ENCODE data around the gene S100A16. TPM values are rescaled to one million over a fixed set of nuclear protein-coding genes. Genes with fewer than 3 reads are reported as not detected.

S100A16 gene
- total RNA-seq, 2 donors from 2014 or later = 20.1 to 42.5 TPM

GRCh38 chr1:153623101-153623500 lies 10.2 kb upstream of the S100A16 start:
- Histone ChIP-seq H3K4me1 (peaks cover 24% of the 10 kb centered on the region), H3K9me3 (no peaks in the 10 kb centered on the region), H3K36me3 (replicated peaks in 1 of 2; ENCODE audit: insufficient read depth in 1 of 2, low read depth in 2 of 2) (no peaks in the 10 kb centered on the region), H3K4me3 (no peak overlapping the region), H3K27me3 (no peaks in the 10 kb centered on the region), H3K27ac (no peak overlapping the region)
- no peak for DNase-seq
- intact Hi-C loops (cut with DNase I) = no loop called here
- ATAC-seq = no peak
- 86 to 91% methylated on average over 7 of the region's 7 CpGs for WGBS, 2 donors
- TF ChIP-seq POLR2A (IDR thresholded peaks at IDR 0.05) = no peak
- TF ChIP-seq CTCF (IDR thresholded peaks at IDR 0.05) = no peak

GRCh38 chr1:153619171-153619570 lies 6.2 kb upstream of the S100A16 start:
- no peak for ATAC-seq
- no peaks in the 10 kb centered on the region for H3K36me3 ChIP-seq (replicated peaks in 1 of 2; ENCODE audit: insufficient read depth in 1 of 2, low read depth in 2 of 2)
- H3K9me3 ChIP-seq = no peaks in the 10 kb centered on the region
- DNase-seq = no peak
- no peaks in the 10 kb centered on the region for H3K27me3 ChIP-seq
- intact Hi-C loops (cut with DNase I) = no loop called here
- H3K27ac ChIP-seq = no peak overlapping the region
- TF ChIP-seq CTCF (IDR thresholded peaks at IDR 0.05) = no peak
- TF ChIP-seq POLR2A (IDR thresholded peaks at IDR 0.05) = no peak
- H3K4me1 ChIP-seq = peaks cover 19% of the 10 kb centered on the region
- no peak overlapping the region for H3K4me3 ChIP-seq
- WGBS, 2 donors = 87 to 100% methylated on average over 2 to 6 of the region's 6 CpGs

DNA sequence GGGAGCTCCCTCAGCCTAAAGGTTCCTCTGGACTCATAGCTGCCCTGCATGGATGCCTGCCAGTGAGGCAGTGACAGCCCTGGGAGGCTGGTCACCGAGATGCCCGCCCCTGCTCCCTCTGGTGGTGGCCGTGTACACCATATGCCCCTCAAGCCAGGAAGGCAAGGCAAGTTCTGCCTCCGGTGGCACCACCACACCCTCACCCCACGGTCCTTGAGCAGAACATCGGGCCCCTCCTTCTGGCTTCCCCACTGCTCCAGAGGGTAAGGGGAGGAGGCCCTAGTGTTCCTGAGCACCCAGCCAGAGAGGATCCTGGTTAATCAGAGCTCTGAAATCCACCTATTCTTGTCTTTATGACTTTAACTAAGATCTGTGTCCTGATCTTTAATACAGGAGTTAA lies 4.7 kb upstream of the S100A16 start:
- Histone ChIP-seq H3K27me3 (no peaks in the 10 kb centered on the region), H3K4me1 (peaks cover 25% of the 10 kb centered on the region), H3K36me3 (replicated peaks in 1 of 2; ENCODE audit: insufficient read depth in 1 of 2, low read depth in 2 of 2) (no peaks in the 10 kb centered on the region), H3K27ac (peak overlapping the region in 2 of 4 donors; percentile 64 to 70), H3K9me3 (no peaks in the 10 kb centered on the region), H3K4me3 (no peak overlapping the region)
- TF ChIP-seq POLR2A (IDR thresholded peaks at IDR 0.05) (no peak), CTCF (IDR thresholded peaks at IDR 0.05) (peak in 4 of 7 experiments; percentile 31 to 77 (median 52))
- 63 to 93% methylated on average over 3 to 6 of the region's 6 CpGs for WGBS, 2 donors
- intact Hi-C loops (cut with DNase I) = no loop called here
- DNase-seq (peak in 3 of 4 donors; percentile 62 to 87 (median 79)), ATAC-seq (peak; percentile 47)

GRCh38 chr1:153616917-153617311 lies 4.0 kb upstream of the S100A16 start:
- intact Hi-C loops (cut with DNase I) = no loop called here
- H3K27ac ChIP-seq = peak overlapping the region in 3 of 4 donors; percentile 64 to 70 (median 70)
- no peaks in the 10 kb centered on the region for H3K9me3 ChIP-seq
- peaks cover 30% of the 10 kb centered on the region for H3K4me1 ChIP-seq
- no peak for DNase-seq
- H3K27me3 ChIP-seq = no peaks in the 10 kb centered on the region
- H3K4me3 ChIP-seq = no peak overlapping the region
- ATAC-seq = no peak
- WGBS, 2 donors = 61 to 69% methylated on average over 5 of the region's 5 CpGs
- no peaks in the 10 kb centered on the region for H3K36me3 ChIP-seq (replicated peaks in 1 of 2; ENCODE audit: insufficient read depth in 1 of 2, low read depth in 2 of 2)
- TF ChIP-seq CTCF (IDR thresholded peaks at IDR 0.05) (no peak), POLR2A (IDR thresholded peaks at IDR 0.05) (no peak)

GRCh38 chr1:153616144-153616916 lies 3.4 kb upstream of the S100A16 start, which contains the start of gene S100A14:
Gene S100A14, minus strand, starts transcription at chr1:153616325. Its CDS starts 467 bp downstream, at chr1:153615858.
- TF ChIP-seq POLR2A (IDR thresholded peaks at IDR 0.05) = peak in 2 of 3 donors; percentile 36 to 47
- no peak for TF ChIP-seq CTCF (IDR thresholded peaks at IDR 0.05)
- intact Hi-C loops (cut with DNase I) = no loop called here
- WGBS, 2 donors = 55 to 70% methylated on average over 8 to 10 of the region's 10 CpGs

More at GRCh38 chr1:153616144-153616916, 3.4 kb upstream of the S100A16 start, which contains the start of gene S100A14:
- no peaks in the 10 kb centered on the region for H3K9me3 ChIP-seq
- H3K36me3 ChIP-seq (replicated peaks in 1 of 2; ENCODE audit: insufficient read depth in 1 of 2, low read depth in 2 of 2) = no peaks in the 10 kb centered on the region
- H3K4me1 ChIP-seq = peaks cover 36% of the 10 kb centered on the region
- DNase-seq (peak; percentile 64 to 84 (median 74)), ATAC-seq (peak; percentile 72)
- no peaks in the 10 kb centered on the region for H3K27me3 ChIP-seq
- no peak within 1 kb of the TSS for H3K4me3 ChIP-seq
- H3K27ac ChIP-seq = peak within 1 kb of the TSS in 3 of 4 donors; percentile 64 to 70 (median 70)

Measured in body of pancreas (tissue), 4 donors.